ENCODE measurements around the gene TUBGCP2. TPM values are rescaled to one million over a fixed set of nuclear protein-coding genes. Genes with fewer than 3 reads are reported as not detected.

The TUBGCP2 gene
- total RNA-seq, 1 donor from 2014 or later = 55.4 TPM

- H3K27ac Mint-ChIP-seq = no peak overlapping the region
- H3K4me2 ChIP-seq = no peak overlapping the region
- H3K4me1 Mint-ChIP-seq = no peaks in the 10 kb centered on the region
Measured at GRCh38 chr10:133355991-133356390, 47.3 kb upstream of the TUBGCP2 start.

GRCh38 chr10:133355266-133355665 lies 46.6 kb upstream of the TUBGCP2 start:
- H3K9me3 ChIP-seq (ENCODE audit: low read depth) = no peaks in the 10 kb centered on the region
- no peak overlapping the region for H3K4me3 ChIP-seq
- Mint-ChIP-seq H3K36me3 (no peaks in the 10 kb centered on the region), H3K27me3 (ENCODE audit: insufficient read depth, low read depth) (peaks cover 4% of the 10 kb centered on the region), H3K4me3 (no peak overlapping the region), H3K27ac (no peak overlapping the region), H3K4me1 (no peaks in the 10 kb centered on the region), H3K9me3 (no peaks in the 10 kb centered on the region)
- TF ChIP-seq EZH2phosphoT487 (IDR thresholded peaks at IDR 0.05) = no peak
- TF ChIP-seq CTCF (IDR thresholded peaks at IDR 0.05) = no peak
- TF ChIP-seq EZH2 (IDR thresholded peaks at IDR 0.05) = no peak
- no peaks in the 10 kb centered on the region for H3K36me3 ChIP-seq
- H2AFZ ChIP-seq (replicated peaks) = no peak overlapping the region
- H3K9ac ChIP-seq = no peak overlapping the region
- peaks cover 7% of the 10 kb centered on the region for H3K79me2 ChIP-seq (ENCODE audit: low read depth)
- H3F3A ChIP-seq (ENCODE audit: low read depth) = peaks cover 9% of the 10 kb centered on the region
- peaks cover 8% of the 10 kb centered on the region for H3K27me3 ChIP-seq
- no peak overlapping the region for H3K27ac ChIP-seq
- no peak for DNase-seq (ENCODE audit: low spot score)
- H4K20me1 ChIP-seq (ENCODE audit: low read depth) = peaks cover 19% of the 10 kb centered on the region
- no peak overlapping the region for H3K4me2 ChIP-seq
- H3K4me1 ChIP-seq = no peaks in the 10 kb centered on the region

More at GRCh38 chr10:133355991-133356390, 47.3 kb upstream of the TUBGCP2 start:
- Histone ChIP-seq H3F3A (ENCODE audit: low read depth) (peaks cover 9% of the 10 kb centered on the region), H3K4me3 (no peak overlapping the region), H3K4me1 (no peaks in the 10 kb centered on the region), H3K9ac (no peak overlapping the region), H4K20me1 (ENCODE audit: low read depth) (peaks cover 19% of the 10 kb centered on the region), H3K9me3 (ENCODE audit: low read depth) (no peaks in the 10 kb centered on the region), H3K27ac (no peak overlapping the region), H2AFZ (replicated peaks) (no peak overlapping the region), H3K79me2 (ENCODE audit: low read depth) (peaks cover 7% of the 10 kb centered on the region), H3K27me3 (peaks cover 8% of the 10 kb centered on the region), H3K36me3 (no peaks in the 10 kb centered on the region)
- Mint-ChIP-seq H3K27me3 (ENCODE audit: insufficient read depth, low read depth) (peaks cover 2% of the 10 kb centered on the region), H3K9me3 (no peaks in the 10 kb centered on the region), H3K4me3 (peak overlapping the region; percentile 71), H3K36me3 (no peaks in the 10 kb centered on the region)
- TF ChIP-seq EZH2 (IDR thresholded peaks at IDR 0.05) (no peak), CTCF (IDR thresholded peaks at IDR 0.05) (no peak), EZH2phosphoT487 (IDR thresholded peaks at IDR 0.05) (no peak)
- DNase-seq (ENCODE audit: low spot score) = no peak

GRCh38 chr10:133354672-133355240 lies 46.1 kb upstream of the TUBGCP2 start:
- no peak overlapping the region for H3K27ac ChIP-seq
- no peak overlapping the region for H3K4me2 ChIP-seq
- Mint-ChIP-seq H3K27me3 (ENCODE audit: insufficient read depth, low read depth) (peaks cover 4% of the 10 kb centered on the region), H3K36me3 (no peaks in the 10 kb centered on the region), H3K9me3 (no peaks in the 10 kb centered on the region), H3K4me3 (no peak overlapping the region), H3K27ac (no peak overlapping the region), H3K4me1 (no peaks in the 10 kb centered on the region)
- peaks cover 7% of the 10 kb centered on the region for H3K79me2 ChIP-seq (ENCODE audit: low read depth)
- no peak overlapping the region for H2AFZ ChIP-seq (replicated peaks)
- no peak for DNase-seq (ENCODE audit: low spot score)
- no peaks in the 10 kb centered on the region for H3K4me1 ChIP-seq
- no peaks in the 10 kb centered on the region for H3K36me3 ChIP-seq
- peaks cover 8% of the 10 kb centered on the region for H3F3A ChIP-seq (ENCODE audit: low read depth)
- peaks cover 8% of the 10 kb centered on the region for H3K27me3 ChIP-seq
- no peaks in the 10 kb centered on the region for H3K9me3 ChIP-seq (ENCODE audit: low read depth)
- no peak overlapping the region for H3K4me3 ChIP-seq
- TF ChIP-seq CTCF (IDR thresholded peaks at IDR 0.05) = no peak
- no peak for TF ChIP-seq EZH2 (IDR thresholded peaks at IDR 0.05)
- TF ChIP-seq EZH2phosphoT487 (IDR thresholded peaks at IDR 0.05) = no peak
- peaks cover 19% of the 10 kb centered on the region for H4K20me1 ChIP-seq (ENCODE audit: low read depth)
- H3K9ac ChIP-seq = no peak overlapping the region

Data from neural progenitor cell (in vitro differentiated cells).